Effector CD8-positive, alpha-beta T cell (primary cell): Measurements from ENCODE around the gene TMOD3.
A peak's percentile ranks its signal among the peaks of the same experiment; 100 is the strongest.

Source experiments
- DNase-seq: peaks from one replicate; lab custom pipeline; 2025; lab: John Stamatoyannopoulos, UW

TMOD3 gene

DNA sequence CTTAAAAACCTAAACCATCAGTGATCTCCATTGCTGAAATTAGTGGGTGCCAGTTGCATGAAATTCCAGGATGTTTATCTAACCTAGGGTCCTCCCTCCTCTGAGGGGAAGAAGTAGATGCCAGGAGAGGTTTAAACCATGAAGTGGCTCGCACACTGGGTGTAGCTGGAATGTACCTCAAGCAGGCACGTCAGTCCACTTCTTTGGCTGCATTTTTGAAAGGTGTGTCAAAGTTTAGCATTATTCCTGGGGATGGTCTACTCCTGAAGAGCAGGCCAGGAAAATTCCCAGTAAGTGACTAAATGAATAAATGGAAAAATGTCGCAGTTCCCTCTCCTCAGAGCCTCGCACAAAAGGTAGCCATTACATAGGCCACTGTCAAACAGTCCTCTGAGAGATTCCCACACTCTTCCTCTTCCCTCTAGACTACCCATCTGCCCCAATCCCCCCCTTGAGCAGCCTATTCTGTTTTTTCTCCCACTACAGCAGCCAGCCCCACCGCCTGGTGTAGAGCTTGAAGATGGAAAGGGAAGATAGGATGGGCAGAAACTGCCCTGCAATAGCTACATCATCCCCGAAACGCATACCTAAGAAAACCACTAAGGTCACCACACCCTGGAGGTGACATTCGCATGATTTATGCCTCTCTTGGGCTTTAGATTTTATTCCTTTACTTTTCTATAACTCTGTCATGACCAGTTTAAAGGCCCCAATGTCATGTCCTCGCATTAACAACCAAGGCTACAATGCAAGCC lies 655 bp upstream of the TMOD3 start:
- DNase-seq = no peak

- no peak for DNase-seq
These were observed 888 bp downstream of the TMOD3 start for GRCh38 chr15:51830276-51830806.

- no peak for DNase-seq
These were observed 4.3 kb downstream of the TMOD3 start for GRCh38 chr15:51833772-51834171.

GRCh38 chr15:51837792-51838251 lies 8.4 kb downstream of the TMOD3 start:
- DNase-seq = no peak

GRCh38 chr15:51838270-51838669 lies 8.8 kb downstream of the TMOD3 start:
- no peak for DNase-seq

GRCh38 chr15:51840692-51841091 lies 11.2 kb downstream of the TMOD3 start:
- DNase-seq = no peak

DNA sequence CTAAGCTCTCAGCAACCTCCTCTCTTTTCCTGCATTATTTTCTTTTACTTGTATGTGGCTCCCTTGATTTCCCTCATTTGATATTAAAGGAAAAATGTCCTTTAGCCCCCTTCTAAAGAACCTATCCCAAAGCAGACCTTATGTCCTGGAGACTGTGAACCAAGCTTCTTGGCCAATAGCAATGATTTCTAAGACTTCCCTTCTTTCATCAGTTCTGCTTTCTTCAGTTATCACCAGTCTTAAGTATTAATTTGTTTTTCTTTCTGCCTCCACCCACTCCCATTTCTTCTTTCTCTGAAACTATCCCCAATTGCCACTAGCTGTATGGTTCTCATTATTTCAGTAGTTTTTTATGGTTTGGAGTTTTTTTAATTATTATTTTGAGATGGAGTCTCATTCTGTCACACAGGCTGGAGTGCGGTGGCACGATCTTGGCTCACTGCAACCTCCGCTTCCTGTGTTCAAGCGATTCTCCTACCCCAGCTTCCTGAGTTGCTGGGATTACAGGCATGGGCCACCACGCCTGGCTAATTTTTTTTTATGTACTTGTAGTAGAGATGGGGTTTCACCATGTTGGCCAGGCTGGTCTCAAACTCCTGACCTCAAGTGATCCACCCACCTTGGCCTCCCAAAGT lies 12.1 kb downstream of the TMOD3 start:
- no peak for DNase-seq

GRCh38 chr15:51842265-51842664 lies 12.8 kb downstream of the TMOD3 start:
- DNase-seq = no peak

DNA sequence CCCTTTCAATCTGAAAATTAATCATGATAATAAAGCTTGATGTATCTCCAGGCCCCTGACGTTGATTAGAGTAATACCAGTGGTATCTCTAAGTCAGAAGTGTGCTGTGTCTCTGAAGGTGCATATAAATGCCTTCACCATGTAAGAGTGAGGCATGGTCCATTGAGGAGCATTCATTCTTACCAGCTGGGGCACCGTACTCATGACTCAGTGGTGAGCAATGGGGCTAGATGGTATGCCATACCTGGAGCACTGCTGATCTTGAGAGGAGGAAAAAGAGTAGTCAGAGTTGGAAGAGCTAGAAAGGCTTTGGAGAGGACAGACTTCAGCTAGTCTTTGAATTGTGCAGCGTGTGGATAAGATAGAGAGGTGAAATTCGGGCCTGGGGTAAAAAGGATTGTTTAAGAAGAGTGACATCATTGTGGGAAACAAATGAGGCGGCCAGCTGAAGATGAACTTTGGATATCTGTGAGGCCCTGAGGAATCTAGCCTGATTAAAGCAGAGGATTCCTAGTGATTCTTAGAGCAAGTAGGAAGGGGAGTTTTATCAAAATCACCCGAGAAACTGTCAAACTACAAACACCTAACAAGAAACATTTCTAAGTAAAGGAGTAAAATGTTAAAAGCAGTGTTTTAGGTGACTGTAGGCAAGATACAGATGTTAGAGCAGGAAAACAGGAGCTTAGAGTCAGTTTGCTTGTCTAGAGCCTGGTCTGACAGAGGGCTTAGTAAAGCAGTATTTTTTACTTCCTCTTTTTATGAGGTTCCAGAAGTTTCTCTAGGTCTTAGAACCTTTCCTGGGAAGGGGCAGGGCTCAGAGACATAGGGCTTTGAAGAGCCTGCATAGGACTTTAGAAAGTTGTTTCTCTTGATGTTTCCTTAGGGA lies 13.6 kb downstream of the TMOD3 start:
- DNase-seq = no peak

DNA sequence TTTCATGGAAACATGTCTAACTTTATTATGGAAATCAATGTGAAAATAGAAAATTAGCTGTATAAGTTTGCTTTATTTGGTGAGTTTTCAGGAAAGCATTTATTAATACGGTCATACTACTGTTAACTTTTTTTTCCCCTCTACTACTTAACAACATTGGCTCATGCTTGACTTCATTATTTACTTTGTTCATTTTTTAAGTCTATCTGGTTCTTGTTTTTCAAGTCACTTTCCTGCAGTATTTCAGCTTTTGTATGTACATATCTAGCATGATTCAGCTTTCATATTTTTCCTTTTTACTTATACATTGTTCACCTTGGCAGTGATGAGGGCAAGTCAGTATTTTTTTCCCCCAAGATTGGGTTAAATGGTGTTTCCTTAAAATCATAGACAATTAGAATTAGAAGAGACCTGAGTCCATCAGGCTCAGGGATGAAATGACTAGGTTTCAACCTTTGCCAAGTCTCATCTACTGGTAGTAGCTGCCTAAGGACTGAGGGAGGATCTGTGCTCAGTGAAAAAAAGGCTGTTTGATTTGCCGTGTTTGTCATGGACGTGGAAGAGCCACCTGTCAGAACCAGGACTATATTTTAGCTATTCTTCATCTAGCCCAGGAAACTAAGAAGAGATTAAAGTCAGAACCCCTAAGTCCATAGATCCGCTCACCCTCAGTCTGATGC lies 15.4 kb downstream of the TMOD3 start:
- DNase-seq = no peak

- DNase-seq = no peak
These were observed 16.6 kb downstream of the TMOD3 start for GRCh38 chr15:51846066-51846462.

- no peak for DNase-seq
These were observed 17.2 kb downstream of the TMOD3 start for GRCh38 chr15:51846463-51847230.

DNA sequence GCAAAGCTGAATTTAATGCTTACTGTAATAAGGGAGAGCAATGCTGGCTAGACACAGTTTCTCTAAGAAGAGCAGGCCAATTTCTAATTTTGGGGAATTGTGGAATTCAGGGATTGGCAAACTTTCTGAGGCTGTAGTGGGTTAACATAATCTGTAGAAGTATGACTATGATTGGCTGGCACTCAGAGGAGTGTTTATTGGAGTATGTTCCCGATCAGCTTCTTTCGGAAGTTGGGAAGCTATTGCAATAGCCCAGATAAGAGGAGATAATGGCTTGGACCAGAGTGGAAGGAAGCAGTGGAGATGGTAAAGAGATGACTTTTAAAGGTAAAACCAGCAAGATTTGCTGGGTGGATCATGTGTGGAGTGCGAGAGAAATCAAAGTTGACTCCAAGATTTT lies 19.4 kb downstream of the TMOD3 start:
- no peak for DNase-seq

GRCh38 chr15:51849860-51850259 lies 20.4 kb downstream of the TMOD3 start:
- DNase-seq = no peak

- DNase-seq = no peak
These were observed 24.5 kb downstream of the TMOD3 start for GRCh38 chr15:51853998-51854397.

DNA sequence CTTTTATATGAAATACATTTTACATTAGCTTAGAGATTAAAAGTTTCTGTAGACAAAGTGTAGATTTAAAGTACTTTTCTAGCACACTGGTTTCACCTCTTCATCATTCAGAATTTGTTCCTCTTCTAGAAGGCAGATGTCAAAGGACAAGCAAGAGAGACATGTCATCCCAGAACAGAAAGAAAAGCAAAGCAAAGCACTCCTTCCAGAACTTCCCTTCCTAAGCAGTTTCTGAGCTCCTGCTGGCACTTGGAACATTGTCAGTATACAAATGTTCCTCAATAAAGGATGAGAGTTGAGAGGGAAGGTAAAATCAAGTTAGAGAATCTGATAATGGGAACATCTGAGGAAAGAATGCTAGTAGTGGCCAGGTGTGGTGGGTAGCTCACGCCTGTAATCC lies 26.2 kb downstream of the TMOD3 start:
- no peak for DNase-seq

GRCh38 chr15:51856714-51857380 lies 27.4 kb downstream of the TMOD3 start:
- DNase-seq = no peak

DNA sequence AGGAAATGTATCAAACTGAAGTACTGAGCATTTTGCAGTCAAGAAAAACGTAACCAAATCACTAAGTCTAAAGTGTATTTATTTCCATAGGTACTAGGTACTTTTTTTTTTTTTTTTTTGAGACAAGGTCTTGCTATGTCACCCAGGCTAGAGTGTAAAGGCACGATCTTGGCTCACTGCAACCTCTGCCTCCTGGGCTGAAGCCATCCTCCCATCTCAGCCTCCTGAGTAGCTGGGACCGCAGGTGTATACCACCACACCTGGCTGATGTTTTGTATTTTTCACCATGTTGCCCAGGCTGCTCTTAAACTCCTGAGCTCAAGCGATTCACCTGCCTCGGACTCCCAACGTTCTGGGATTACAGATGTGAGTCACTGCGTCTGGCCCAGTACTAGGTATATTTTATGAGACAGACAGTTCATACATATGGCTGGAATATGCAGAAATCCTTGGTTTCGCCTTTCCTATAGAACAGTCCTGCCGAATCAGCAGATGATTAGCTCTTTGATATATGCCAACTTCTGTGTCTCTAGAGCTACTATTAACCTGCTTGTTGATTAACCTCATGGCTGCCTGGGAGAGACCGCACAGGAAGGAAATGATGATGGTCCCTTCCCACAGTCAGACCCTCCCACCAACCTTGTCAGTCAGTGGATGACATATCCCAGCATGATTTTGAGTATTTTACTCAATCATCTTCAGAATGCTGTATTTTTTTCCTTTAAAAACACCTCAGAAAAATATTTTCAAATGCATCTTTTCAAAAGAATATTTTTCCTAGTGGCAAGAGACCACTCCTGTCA lies 32.3 kb downstream of the TMOD3 start:
- DNase-seq = peak; percentile 11

DNA sequence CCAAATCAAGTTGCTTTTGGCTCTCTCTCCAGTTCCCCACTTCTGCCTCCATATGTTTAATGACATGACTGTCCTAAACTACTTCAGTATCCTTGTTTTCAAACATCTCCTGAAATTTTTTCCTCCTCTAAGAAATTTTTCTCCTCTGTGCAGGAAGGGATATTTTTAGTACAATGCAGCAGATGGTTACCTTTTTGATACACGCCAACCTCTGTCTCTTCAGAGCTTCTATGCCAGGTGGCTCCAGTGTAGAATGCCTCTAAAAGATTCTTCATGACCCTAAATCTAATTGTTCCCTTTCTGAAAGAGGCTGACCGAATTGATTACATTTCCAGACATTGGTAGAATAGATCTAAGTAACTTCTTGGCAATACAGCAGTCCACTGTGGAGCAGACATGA lies 33.7 kb downstream of the TMOD3 start:
- no peak for DNase-seq
